Ascending aorta (tissue), 2 donors: ENCODE data around the gene TRAF3. TPM values are rescaled to one million over a fixed set of nuclear protein-coding genes. Genes with fewer than 3 reads are reported as not detected.

Source experiments
- DNase-seq, 2 donors: peaks; one replicate each; pipeline ENCODE4 v3.0.0-alpha.2; 2019; ENCODE audit warnings: low spot score in 2 of 2
- H3K27ac ChIP-seq, 2 donors: fragments of 200-600 bp; sonication (generic); one replicate each; pipeline ENCODE4 v1.5.1; 2016 to 2017; ENCODE audit warnings: mild to moderate bottlenecking in 1 of 2
- H3K27me3 ChIP-seq: fragments of 200-600 bp; sonication (generic); one replicate; pipeline ENCODE4 v1.5.1; 2017
- H3K36me3 ChIP-seq, 2 donors: fragments of 200-600 bp; sonication (generic); one replicate each; pipeline ENCODE4 v1.5.1; 2016
- H3K4me1 ChIP-seq, 2 donors: fragments of 200-600 bp; sonication (generic); one replicate each; pipeline ENCODE4 v1.5.1; 2016 to 2017; ENCODE audit warnings: mild to moderate bottlenecking in 1 of 2
- H3K4me3 ChIP-seq, 2 donors: fragments of 200-600 bp; sonication (generic); one replicate each; pipeline ENCODE4 v1.5.1; 2016 to 2017; ENCODE audit warnings: mild to moderate bottlenecking in 1 of 2
- H3K9me3 ChIP-seq, 2 donors: fragments of 200-600 bp; sonication (generic); one replicate each; pipeline ENCODE4 v1.5.1; 2016
- CTCF ChIP-seq, 3 experiments: fragments of 200-600 bp in 2 of 3; fragments of 450-650 bp in 1 of 3; sonication (generic) in 2 of 3; IDR thresholded peaks; one replicate each; pipeline ENCODE4 v1.5.1; 2016 to 2019; ENCODE audit warnings: antibody characterized with exemption in 3 of 3, mild to moderate bottlenecking in 1 of 3, moderate library complexity in 1 of 3
- intact Hi-C: fragments of 100-400 bp; cut with DNase I; formaldehyde crosslinking; loops from one replicate; pipeline ENCODE4 v1.15.1; 2023
- total RNA-seq: library from RNA; depleted of rRNA; stranded (reverse); fragments of >200 nt; gene quantifications from one replicate; pipeline ENCODE4 v1.1.0, GENCODE V29; 2016

Gene TRAF3
- total RNA-seq, 1 donor from 2014 or later, result 12.2 TPM

GRCh38 chr14:102951034-102951433 is 173.8 kb downstream of the TRAF3 start:
- peaks cover 91 to 94% of the 10 kb centered on the region in 2 donors for H3K36me3 ChIP-seq
- no peak overlapping the region for H3K4me3 ChIP-seq
- H3K9me3 ChIP-seq, result no peaks in the 10 kb centered on the region
- peaks cover 9 to 10% of the 10 kb centered on the region in 2 donors for H3K4me1 ChIP-seq
- DNase-seq, result no peak
- intact Hi-C loops, result no loop called here
- H3K27ac ChIP-seq, result no peak overlapping the region
- H3K27me3 ChIP-seq, result no peaks in the 10 kb centered on the region
- TF ChIP-seq CTCF (IDR thresholded peaks at IDR 0.05), result no peak

DNA sequence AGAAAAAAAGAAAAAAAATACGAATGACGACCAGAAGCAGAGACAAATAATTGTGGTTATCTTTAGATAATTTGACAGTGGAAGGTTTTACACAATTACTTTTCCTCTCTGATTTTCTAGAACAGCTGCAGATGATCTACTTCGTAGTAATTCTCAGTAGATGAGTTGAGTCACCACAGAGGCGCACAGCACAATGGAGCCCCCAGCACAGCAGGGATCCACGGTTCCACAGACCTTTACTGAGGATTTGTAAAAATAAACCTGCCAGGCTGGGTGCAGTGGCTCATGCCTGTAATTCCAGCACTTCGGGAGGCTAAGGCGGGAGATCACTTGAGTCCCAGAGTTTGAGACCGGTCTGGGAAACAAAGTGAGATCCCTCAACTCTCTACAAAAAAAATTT is 174.6 kb downstream of the TRAF3 start:
- no peak for DNase-seq

DNA sequence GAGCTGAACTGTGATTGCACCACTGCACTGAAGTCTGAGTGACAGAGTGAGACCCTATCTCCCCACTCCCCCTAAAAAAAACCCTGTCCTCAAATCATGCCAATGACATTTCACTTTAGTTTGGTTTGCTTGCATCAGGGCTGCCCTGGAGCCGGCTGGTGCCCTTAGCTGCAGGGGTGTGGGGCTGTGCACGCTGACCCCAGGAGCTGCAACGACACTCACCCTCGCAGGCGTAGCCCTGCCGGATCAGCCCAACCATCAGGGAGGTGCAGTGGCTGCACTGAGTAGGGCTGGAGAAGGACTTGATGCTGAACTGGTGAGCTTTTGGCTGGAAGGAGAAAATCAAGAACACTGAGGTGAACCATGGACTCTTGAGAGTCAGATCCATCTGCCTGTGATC is 175.0 kb downstream of the TRAF3 start:
- H3K4me1 ChIP-seq, result peaks cover 9 to 10% of the 10 kb centered on the region in 2 donors
- no peaks in the 10 kb centered on the region for H3K9me3 ChIP-seq
- no peak overlapping the region for H3K4me3 ChIP-seq
- H3K27me3 ChIP-seq, result no peaks in the 10 kb centered on the region
- DNase-seq, result no peak
- intact Hi-C loops, result no loop called here
- no peak overlapping the region for H3K27ac ChIP-seq
- H3K36me3 ChIP-seq, result peaks cover 91 to 93% of the 10 kb centered on the region in 2 donors
- no peak for TF ChIP-seq CTCF (IDR thresholded peaks at IDR 0.05)

More for the DNA sequence above, 174.6 kb downstream of the TRAF3 start:
- Histone ChIP-seq H3K27ac (no peak overlapping the region), H3K36me3 (peaks cover 91 to 94% of the 10 kb centered on the region in 2 donors), H3K4me1 (peaks cover 9 to 10% of the 10 kb centered on the region in 2 donors), H3K27me3 (no peaks in the 10 kb centered on the region), H3K9me3 (no peaks in the 10 kb centered on the region), H3K4me3 (no peak overlapping the region)
- intact Hi-C loops, result no loop called here
- TF ChIP-seq CTCF (IDR thresholded peaks at IDR 0.05), result no peak

- Histone ChIP-seq H3K36me3 (peaks cover 93 to 95% of the 10 kb centered on the region in 2 donors), H3K27me3 (no peaks in the 10 kb centered on the region), H3K4me3 (no peak overlapping the region), H3K27ac (no peak overlapping the region), H3K9me3 (no peaks in the 10 kb centered on the region), H3K4me1 (peaks cover 9 to 10% of the 10 kb centered on the region in 2 donors)
- intact Hi-C loops, result no loop called here
- TF ChIP-seq CTCF (IDR thresholded peaks at IDR 0.05), result no peak
- DNase-seq, result no peak
Observed at GRCh38 chr14:102953100-102953499, 175.9 kb downstream of the TRAF3 start.

GRCh38 chr14:102954081-102954789 is 177.0 kb downstream of the TRAF3 start:
- intact Hi-C loops, result no loop called here
- no peaks in the 10 kb centered on the region for H3K27me3 ChIP-seq
- no peak overlapping the region for H3K27ac ChIP-seq
- H3K36me3 ChIP-seq, result peaks cover 97 to 99% of the 10 kb centered on the region in 2 donors
- H3K4me3 ChIP-seq, result no peak overlapping the region
- H3K9me3 ChIP-seq, result no peaks in the 10 kb centered on the region
- H3K4me1 ChIP-seq, result peaks cover 9 to 10% of the 10 kb centered on the region in 2 donors
- no peak for DNase-seq
- TF ChIP-seq CTCF (IDR thresholded peaks at IDR 0.05), result no peak
